Skeletal muscle cell (primary cell): ENCODE measurements around the gene EYA2.
A peak's percentile ranks its signal among the peaks of the same experiment; 100 is the strongest.
"Not testable (repeated sequence)": the region's sequence is repeated elsewhere in the genome, so short reads cannot be mapped to it uniquely, and the experiment has no call there.

Source experiments
- DNase-seq: peaks from one replicate; pipeline ENCODE4 v3.0.0-alpha.2; 2010; ENCODE audit warnings: low read depth
- H3K4me3 ChIP-seq: 2 replicates; pipeline ENCODE4 v1.5.1; 2011; ENCODE audit warnings: low read depth, mild to moderate bottlenecking, control low read depth, low read length, moderate library complexity

The EYA2 gene

GRCh38 chr20:47176217-47176616 lies 281.6 kb downstream of the EYA2 start:
- not testable (repeated sequence) for DNase-seq, H3K4me3 ChIP-seq

DNA sequence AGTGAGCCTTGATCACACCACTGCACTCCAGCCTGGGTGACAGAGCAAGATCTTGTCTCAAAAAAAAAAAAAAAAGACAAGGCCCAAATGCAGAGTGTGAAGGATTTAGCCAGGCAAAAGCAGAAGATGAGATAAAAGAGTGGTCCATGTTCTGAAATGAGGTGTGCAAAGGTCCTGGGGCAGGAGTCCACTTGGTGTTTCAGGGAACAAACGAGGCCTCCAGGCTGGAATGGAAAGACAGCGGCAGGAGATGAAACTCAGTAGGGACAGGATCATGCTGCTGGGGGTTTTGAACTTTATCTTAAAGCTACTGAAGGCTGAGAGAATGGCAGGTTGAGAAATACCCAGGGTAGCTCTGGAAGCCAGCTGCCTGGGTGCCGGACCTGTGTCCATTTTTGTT lies 283.6 kb downstream of the EYA2 start:
- no peak for DNase-seq
- H3K4me3 ChIP-seq = no peak overlapping the region

DNA sequence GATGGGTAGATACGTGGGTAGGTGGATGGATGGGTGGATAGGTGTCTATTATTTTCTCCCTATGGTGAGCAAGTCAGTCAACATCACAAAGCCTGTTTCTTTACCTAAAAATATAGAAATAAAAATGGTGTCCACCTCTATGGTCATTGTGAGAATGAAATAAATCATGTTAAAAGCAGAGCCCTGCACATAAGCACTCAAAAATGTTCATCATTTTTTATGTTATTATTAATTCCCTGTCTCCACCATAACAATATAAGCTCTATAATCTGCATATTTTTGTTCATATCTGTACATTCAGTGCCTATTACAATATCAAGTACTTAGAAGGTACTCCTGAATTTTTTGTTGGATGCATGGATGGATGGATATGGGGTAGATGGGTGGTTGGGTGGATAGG lies 284.2 kb downstream of the EYA2 start:
- no peak for DNase-seq

DNA sequence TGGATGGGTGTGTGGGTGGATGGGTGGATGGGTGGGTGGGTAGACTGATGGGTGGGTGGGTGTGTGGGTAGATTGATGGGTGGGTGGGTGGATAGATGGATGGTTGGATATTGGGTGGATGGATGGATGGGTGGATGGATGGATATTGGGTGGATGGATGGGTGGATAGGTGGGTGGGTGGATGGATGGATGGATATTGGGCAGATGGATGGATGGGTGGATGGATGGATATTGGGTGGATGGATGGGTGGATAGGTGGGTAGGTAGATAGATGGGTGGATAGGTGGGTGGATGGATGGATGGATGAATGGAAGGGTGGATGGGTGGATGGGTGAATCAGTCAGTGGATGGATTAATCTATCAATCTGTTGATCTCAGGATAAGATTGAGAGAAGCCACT lies 284.6 kb downstream of the EYA2 start:
- H3K4me3 ChIP-seq = no peak overlapping the region
- DNase-seq = no peak

More for the DNA sequence above, 284.2 kb downstream of the EYA2 start:
- H3K4me3 ChIP-seq = no peak overlapping the region

GRCh38 chr20:47181056-47181862 lies 286.6 kb downstream of the EYA2 start:
- no peak overlapping the region for H3K4me3 ChIP-seq
- peak; percentile 23 for DNase-seq

DNA sequence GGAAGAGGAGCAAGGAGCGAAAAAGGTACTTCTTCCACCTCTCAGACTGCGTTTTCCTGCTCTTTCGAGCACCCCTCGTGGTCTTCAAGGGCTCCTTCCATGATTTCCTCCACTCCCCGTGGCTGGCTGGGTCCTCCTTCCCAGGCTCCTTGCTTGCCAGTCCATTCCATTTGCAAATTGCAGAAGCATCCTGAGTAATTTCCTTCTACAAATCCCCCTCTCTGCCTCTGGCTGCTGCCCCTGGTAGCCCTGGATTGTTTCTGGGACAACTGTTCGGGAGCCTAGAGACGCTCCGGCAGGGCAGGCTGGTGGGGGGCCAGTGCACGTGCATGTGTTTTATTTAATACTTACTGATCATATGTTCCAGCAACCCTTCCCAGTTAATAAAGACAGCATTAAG lies 288.7 kb downstream of the EYA2 start:
- peak overlapping the region; percentile 26 for H3K4me3 ChIP-seq
- DNase-seq = no peak

- H3K4me3 ChIP-seq = no peak overlapping the region
- DNase-seq = no peak
These were observed 293.0 kb downstream of the EYA2 start for GRCh38 chr20:47187450-47188195.

DNA sequence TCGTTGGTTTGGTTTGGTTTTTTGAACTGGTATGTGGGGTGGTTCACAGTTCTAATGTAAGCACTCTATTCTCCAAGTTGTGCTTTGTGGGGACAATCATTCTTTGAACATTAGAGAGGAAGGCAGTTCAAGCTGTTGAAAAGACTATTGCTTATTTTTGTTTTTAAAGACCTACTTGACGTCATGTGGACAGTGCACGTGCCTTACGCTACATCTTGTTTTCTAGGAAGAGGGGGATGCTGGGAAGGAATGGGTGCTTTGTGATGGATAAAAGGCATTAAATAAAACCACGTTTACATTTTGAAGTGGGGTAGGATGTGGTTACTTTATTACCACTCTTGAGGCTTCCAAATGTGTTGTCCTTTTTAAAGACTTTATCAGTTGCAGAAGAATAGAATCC lies 293.9 kb downstream of the EYA2 start:
- no peak for DNase-seq
- H3K4me3 ChIP-seq = no peak overlapping the region

DNA sequence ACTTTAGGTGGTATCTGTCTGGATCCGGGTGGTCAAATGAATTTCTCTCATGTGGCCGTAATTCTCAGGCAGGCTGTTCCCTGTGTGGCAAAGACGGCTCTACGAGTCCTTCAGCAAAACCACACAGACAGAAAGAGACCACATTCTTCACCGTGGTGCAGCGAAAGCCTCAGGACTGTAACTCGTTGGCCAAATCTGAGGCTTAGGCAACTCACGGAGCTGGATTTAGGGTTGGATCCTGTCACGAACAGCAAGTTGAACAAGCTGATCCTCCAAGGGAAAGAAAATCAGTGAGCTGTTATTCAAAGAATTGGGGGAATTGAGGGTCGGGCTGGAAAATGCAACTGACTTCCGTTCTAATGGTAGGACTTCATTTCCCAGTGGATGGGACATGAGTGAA lies 294.4 kb downstream of the EYA2 start:
- no peak for DNase-seq

DNA sequence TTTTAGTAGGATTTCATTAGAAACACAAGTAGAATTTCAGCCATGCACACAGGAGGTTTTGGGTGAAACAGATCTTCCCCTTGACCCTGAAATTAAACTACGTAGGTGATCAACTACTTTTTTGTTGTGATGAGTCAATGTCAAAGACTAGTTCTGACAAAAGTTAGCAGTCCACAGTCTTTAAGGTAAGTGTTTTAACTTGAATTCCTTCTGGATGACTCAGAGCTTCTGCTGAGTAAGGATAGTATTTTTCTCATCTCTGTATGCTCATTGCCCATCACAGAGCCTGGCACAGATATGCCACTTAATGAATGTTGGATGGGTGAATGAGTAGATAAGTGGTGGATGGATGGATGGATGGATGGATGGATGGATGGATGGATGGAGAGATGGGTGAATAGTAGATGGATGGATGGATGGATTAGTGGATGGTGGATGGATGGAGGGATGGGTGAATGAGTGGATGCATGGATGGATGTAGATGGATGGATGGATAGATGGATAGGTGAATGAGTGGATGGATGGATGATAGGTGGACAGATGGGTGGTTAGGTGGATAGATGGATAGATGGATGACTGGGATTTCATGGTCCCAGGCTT lies 296.5 kb downstream of the EYA2 start:
- no peak for DNase-seq
- H3K4me3 ChIP-seq = no peak overlapping the region

More for the DNA sequence above, 294.4 kb downstream of the EYA2 start:
- no peak overlapping the region for H3K4me3 ChIP-seq

GRCh38 chr20:47191956-47192355 lies 297.3 kb downstream of the EYA2 start:
- H3K4me3 ChIP-seq = no peak overlapping the region
- no peak for DNase-seq

DNA sequence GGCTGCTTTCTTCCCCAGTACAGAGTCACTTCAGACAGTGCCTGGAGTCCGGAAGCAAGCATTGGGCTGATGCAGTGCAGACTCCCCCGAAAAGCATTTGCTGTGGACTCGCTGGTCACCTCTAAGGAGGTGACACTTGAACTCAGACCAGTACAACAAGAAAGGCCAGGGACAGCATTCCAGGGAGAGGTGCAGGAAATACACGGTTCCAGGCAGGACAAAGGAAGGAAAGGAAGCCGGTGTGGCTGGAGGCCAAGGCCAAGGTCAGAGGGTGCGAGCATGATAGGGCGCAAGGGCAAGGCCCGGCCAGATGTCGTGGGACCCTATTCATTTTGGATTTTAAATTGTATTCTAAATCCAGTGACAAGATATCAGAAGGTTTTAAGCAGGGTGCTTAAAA lies 300.9 kb downstream of the EYA2 start:
- DNase-seq = no peak
- no peak overlapping the region for H3K4me3 ChIP-seq

DNA sequence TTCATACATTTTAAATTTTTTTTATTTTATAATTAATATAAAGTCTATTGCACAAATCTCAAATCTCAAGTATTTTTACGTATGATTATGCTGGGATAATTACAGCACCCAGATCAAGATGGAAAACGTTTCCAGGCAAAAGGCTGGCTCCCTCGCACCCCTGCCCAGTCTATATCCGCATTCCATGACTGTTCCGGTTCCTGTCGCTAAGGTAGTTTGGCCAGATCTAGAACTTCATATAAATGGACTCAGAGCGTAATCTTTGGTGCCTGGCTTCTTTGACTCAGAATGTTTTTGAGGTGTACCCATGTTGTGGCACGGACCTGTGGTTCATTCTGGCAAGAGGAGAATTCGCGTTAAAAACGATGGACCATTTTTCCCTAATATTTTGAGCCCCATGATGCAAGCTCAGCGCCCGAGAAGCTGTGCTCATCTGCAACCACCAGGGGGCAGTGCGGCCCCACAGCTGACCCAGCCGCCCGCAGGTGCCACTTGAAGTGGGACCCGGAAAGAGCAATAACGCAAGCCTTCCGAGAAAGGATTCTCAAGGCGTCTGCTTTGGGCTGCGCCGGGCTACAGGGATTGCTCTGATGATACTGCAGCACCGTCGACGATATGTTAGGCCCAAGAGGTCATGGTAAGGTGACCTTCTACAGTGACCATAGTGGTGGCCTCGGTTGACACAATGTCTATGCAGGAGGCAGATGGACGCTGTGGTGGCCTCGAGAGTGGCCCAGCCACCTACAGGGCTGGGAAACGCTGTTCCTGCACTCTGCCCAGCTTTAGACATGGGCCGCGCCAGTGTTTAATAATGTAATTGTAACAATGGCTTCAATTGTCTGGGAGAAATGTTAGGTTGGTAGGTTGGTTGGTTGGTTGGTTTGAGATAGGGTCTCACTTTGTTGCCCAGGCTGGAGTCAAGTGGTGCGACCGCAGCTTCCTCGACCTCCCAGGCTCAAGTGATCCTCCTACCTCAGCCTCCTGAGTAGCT lies 301.7 kb downstream of the EYA2 start:
- H3K4me3 ChIP-seq = no peak overlapping the region
- DNase-seq = no peak

DNA sequence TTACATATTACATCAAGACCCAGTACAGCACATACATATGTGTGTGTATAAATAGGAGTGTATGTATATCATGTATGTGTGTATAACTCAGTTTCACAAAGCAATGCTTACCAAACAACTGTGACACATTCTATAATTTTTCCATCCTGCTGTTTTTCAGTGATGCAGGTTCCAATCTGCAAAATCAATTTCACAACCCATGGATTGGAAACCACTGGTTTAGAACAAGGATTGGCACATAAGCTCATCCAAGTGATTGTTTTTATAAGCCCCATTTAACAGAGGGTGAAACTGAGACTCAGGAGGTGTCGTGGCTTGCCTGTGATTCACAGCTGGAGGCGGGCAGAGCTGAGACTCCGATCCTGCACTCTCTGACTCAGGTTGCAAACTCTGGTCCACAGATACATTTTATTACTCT lies 303.6 kb downstream of the EYA2 start:
- DNase-seq = no peak

DNA sequence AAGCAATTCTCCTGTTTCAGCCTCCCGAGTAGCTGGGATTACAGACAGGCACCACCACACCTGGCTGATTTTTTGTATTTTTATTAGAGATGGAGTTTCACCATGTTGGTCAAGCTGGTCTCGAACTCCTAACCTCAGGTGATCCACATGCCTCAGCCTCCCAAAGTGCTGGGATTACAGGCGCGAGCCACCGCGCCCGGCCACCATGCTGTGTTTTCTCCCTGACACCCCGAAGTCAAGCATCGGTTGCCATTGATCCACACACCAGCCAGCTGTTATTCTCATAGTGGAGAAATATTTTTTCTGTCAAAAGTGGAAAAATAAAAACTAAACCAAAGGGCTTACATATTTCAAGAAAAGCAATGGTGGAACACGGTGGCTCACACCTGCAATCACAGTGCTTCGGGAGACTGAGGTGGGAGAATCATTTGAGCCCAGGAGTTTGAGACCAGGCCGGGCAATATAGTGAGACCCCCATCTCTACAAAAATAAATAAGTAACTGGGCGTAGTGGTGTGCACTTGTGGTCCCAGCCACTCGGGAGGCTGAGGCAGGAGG lies 304.4 kb downstream of the EYA2 start:
- no peak for DNase-seq
- no peak overlapping the region for H3K4me3 ChIP-seq

More for the DNA sequence above, 303.6 kb downstream of the EYA2 start:
- H3K4me3 ChIP-seq = no peak overlapping the region

- DNase-seq = no peak
- H3K4me3 ChIP-seq = no peak overlapping the region
These were observed 306.6 kb downstream of the EYA2 start for GRCh38 chr20:47201074-47201730.

- H3K4me3 ChIP-seq = no peak overlapping the region
- DNase-seq = no peak
These were observed 308.4 kb downstream of the EYA2 start for GRCh38 chr20:47202733-47203667.
